ENCODE results near the gene PRDM15. TPM values are rescaled to one million over a fixed set of nuclear protein-coding genes. Genes with fewer than 3 reads are reported as not detected.

PRDM15 gene
- total RNA-seq, 1 experiment from 2014 or later = 5.7 TPM

GRCh38 chr21:41850085-41850484 lies 29.1 kb downstream of the PRDM15 start:
- Mint-ChIP-seq H3K36me3 (ENCODE audit: insufficient read depth, unreplicated experiment) (peaks cover 14% of the 10 kb centered on the region), H3K27ac (ENCODE audit: low read depth, unreplicated experiment) (no peak overlapping the region), H3K4me3 (ENCODE audit: unreplicated experiment) (no peak overlapping the region), H3K4me1 (ENCODE audit: insufficient read depth, unreplicated experiment) (no peaks in the 10 kb centered on the region), H3K27me3 (ENCODE audit: insufficient read depth, unreplicated experiment) (no peaks in the 10 kb centered on the region), H3K9me3 (ENCODE audit: unreplicated experiment) (no peaks in the 10 kb centered on the region)
- no TSS peak for BruUV-seq (replicated peaks)
- DNase-seq (ENCODE audit: unreplicated experiment) = no peak
- ChIA-PET POLR2A (no interaction called here), CTCF (interaction anchor here (0.6 kb wide), 2 partner anchors 246 to 269 kb away, joined by 3 read pairs; no protein-coding TSS in a partner anchor)
- no peak for TF ChIP-seq CTCF (IDR thresholded peaks at IDR 0.05; ENCODE audit: unreplicated experiment)
- intact Hi-C loops (cut with micrococcal nuclease) = no loop called here

- BruUV-seq (replicated peaks) = no TSS peak
- no peaks in the 10 kb centered on the region for H3K27me3 Mint-ChIP-seq (ENCODE audit: insufficient read depth, unreplicated experiment)
- H3K27ac Mint-ChIP-seq (ENCODE audit: low read depth, unreplicated experiment) = no peak overlapping the region
- H3K36me3 Mint-ChIP-seq (ENCODE audit: insufficient read depth, unreplicated experiment) = peaks cover 7% of the 10 kb centered on the region
- intact Hi-C loops (cut with micrococcal nuclease) = no loop called here
- H3K9me3 Mint-ChIP-seq (ENCODE audit: unreplicated experiment) = no peaks in the 10 kb centered on the region
- no peak for TF ChIP-seq CTCF (IDR thresholded peaks at IDR 0.05; ENCODE audit: unreplicated experiment)
- ChIA-PET CTCF (interaction anchor here (0.6 kb wide), 1 partner anchor 248 kb away, joined by 4 read pairs; no protein-coding TSS in a partner anchor), POLR2A (interaction anchor here (1.0 kb wide), 1 partner anchor 29 kb away, joined by 4 read pairs; no protein-coding TSS in a partner anchor)
- no peak overlapping the region for H3K4me3 Mint-ChIP-seq (ENCODE audit: unreplicated experiment)
- no peak for DNase-seq (ENCODE audit: unreplicated experiment)
- no peaks in the 10 kb centered on the region for H3K4me1 Mint-ChIP-seq (ENCODE audit: insufficient read depth, unreplicated experiment)
Observed at GRCh38 chr21:41848958-41849580, 30.1 kb downstream of the PRDM15 start.

- CTCF ChIA-PET = interaction anchor here (0.7 kb wide), 1 partner anchor 16 kb away, joined by 5 read pairs; no protein-coding TSS in a partner anchor
- Mint-ChIP-seq H3K4me1 (ENCODE audit: insufficient read depth, unreplicated experiment) (no peaks in the 10 kb centered on the region), H3K9me3 (ENCODE audit: unreplicated experiment) (no peaks in the 10 kb centered on the region), H3K27ac (ENCODE audit: low read depth, unreplicated experiment) (no peak overlapping the region), H3K27me3 (ENCODE audit: insufficient read depth, unreplicated experiment) (no peaks in the 10 kb centered on the region), H3K4me3 (ENCODE audit: unreplicated experiment) (no peak overlapping the region), H3K36me3 (ENCODE audit: insufficient read depth, unreplicated experiment) (peaks cover 7% of the 10 kb centered on the region)
- intact Hi-C loops (cut with micrococcal nuclease) = no loop called here
- DNase-seq (ENCODE audit: unreplicated experiment) = no peak
- BruUV-seq (replicated peaks) = no TSS peak
- TF ChIP-seq CTCF (IDR thresholded peaks at IDR 0.05; ENCODE audit: unreplicated experiment) = no peak
- POLR2A ChIA-PET = interaction anchor here (1.0 kb wide), 1 partner anchor 29 kb away, joined by 4 read pairs; no protein-coding TSS in a partner anchor
Observed at GRCh38 chr21:41848533-41848932, 30.6 kb downstream of the PRDM15 start.

GRCh38 chr21:41847066-41847804 lies 31.9 kb downstream of the PRDM15 start:
- Mint-ChIP-seq H3K27me3 (ENCODE audit: insufficient read depth, unreplicated experiment) (no peaks in the 10 kb centered on the region), H3K4me1 (ENCODE audit: insufficient read depth, unreplicated experiment) (no peaks in the 10 kb centered on the region), H3K27ac (ENCODE audit: low read depth, unreplicated experiment) (no peak overlapping the region), H3K9me3 (ENCODE audit: unreplicated experiment) (no peaks in the 10 kb centered on the region), H3K4me3 (ENCODE audit: unreplicated experiment) (no peak overlapping the region), H3K36me3 (ENCODE audit: insufficient read depth, unreplicated experiment) (peaks cover 7% of the 10 kb centered on the region)
- ChIA-PET CTCF (interaction anchor here (0.8 kb wide), 1 partner anchor 258 kb away, joined by 3 read pairs; no protein-coding TSS in a partner anchor), POLR2A (interaction anchor here (0.6 to 1.2 kb wide), 2 partner anchors 19 to 31 kb away, joined by 3 to 5 read pairs; no protein-coding TSS in a partner anchor)
- intact Hi-C loops (cut with micrococcal nuclease) = no loop called here
- no peak for DNase-seq (ENCODE audit: unreplicated experiment)
- BruUV-seq (replicated peaks) = no TSS peak
- TF ChIP-seq CTCF (IDR thresholded peaks at IDR 0.05; ENCODE audit: unreplicated experiment) = no peak

Data from MCF 10A (cell line).